Transverse colon (tissue), 4 donors: ENCODE data around the gene LRBA. TPM values are rescaled to one million over a fixed set of nuclear protein-coding genes. Genes with fewer than 3 reads are reported as not detected.

Experiments
- DNase-seq: peaks from one replicate; pipeline ENCODE4 v3.0.0-alpha.2; 2019
- H3K27ac ChIP-seq, 4 donors: fragments of 200-600 bp; sonication (generic); 2 replicates each; pipeline ENCODE4 v1.5.1; 2016 to 2018; ENCODE audit warnings: inconsistent platforms in 4 of 4
- H3K27me3 ChIP-seq: fragments of 200-600 bp; sonication (generic); 2 replicates; pipeline ENCODE4 v1.5.1; 2017; ENCODE audit warnings: inconsistent platforms
- H3K36me3 ChIP-seq, 4 donors: fragments of 200-600 bp; sonication (generic); 2 replicates each; pipeline ENCODE4 v1.5.1; 2017 to 2019; ENCODE audit warnings: inconsistent platforms in 4 of 4
- H3K4me1 ChIP-seq, 4 donors: fragments of 200-600 bp; sonication (generic); 2 replicates each; pipeline ENCODE4 v1.5.1; 2017 to 2020; ENCODE audit warnings: inconsistent platforms in 4 of 4
- H3K4me3 ChIP-seq, 4 donors: fragments of 200-600 bp; sonication (generic); 1 replicate in 1 of 4; 2 replicates in 3 of 4; pipeline versions ENCODE4 v1.5.1 to v1.6.1; 2017 to 2019; ENCODE audit warnings: inconsistent platforms in 4 of 4
- H3K9me3 ChIP-seq, 2 donors: fragments of 200-600 bp; sonication (generic); 2 replicates each; pipeline ENCODE4 v1.5.1; 2017 to 2019; ENCODE audit warnings: inconsistent platforms in 2 of 2
- CTCF ChIP-seq, 5 experiments: fragments of 200-600 bp in 3 of 5; fragments of 450-650 bp in 2 of 5; sonication (generic) in 3 of 5; IDR thresholded peaks; 1 replicate in 2 of 5; 2 replicates in 3 of 5; pipeline ENCODE4 v1.5.1; 2016 to 2017; ENCODE audit warnings: antibody characterized with exemption in 5 of 5, inconsistent platforms in 3 of 5, mild to moderate bottlenecking in 2 of 5, moderate library complexity in 1 of 5
- EP300 ChIP-seq: sonication (generic); formaldehyde crosslinking; IDR thresholded peaks from one replicate; pipeline ENCODE4 v1.6.1; 2017; ENCODE audit warnings: antibody characterized with exemption, low read depth
- POLR2A ChIP-seq: fragments of 450-650 bp; IDR thresholded peaks from one replicate; pipeline ENCODE4 v1.6.1; 2016; ENCODE audit warnings: antibody characterized with exemption, mild to moderate bottlenecking, moderate library complexity
- POLR2AphosphoS5 ChIP-seq, 3 donors: sonication (generic); formaldehyde crosslinking; IDR thresholded peaks; one replicate each; pipeline ENCODE4 v1.6.1; 2016; ENCODE audit warnings: antibody characterized with exemption in 3 of 3
- WGBS, 2 donors: methylation state at CpG; one replicate each; pipeline ENCODE4 v1.1.5; 2018; ENCODE audit warnings: low coverage in 1 of 2; 5-methylcytosine and 5-hydroxymethylcytosine counted together
- in situ Hi-C, 4 donors: fragments of 200-750 bp; cut with MboI; loops; one replicate each; pipeline versions ENCODE4 v1.15.0 to v1.15.1; 2017; ENCODE audit warnings: low sequenced_read_pairs in 3 of 4, low pct_ligation_motif_present in 1 of 4, low pct_unique_long_range_greater_than_20kb in 1 of 4
- intact Hi-C: fragments of 100-400 bp; cut with DNase I; formaldehyde crosslinking; loops from one replicate; pipeline ENCODE4 v1.15.1; 2023; ENCODE audit warnings: low total_unique reads
- total RNA-seq, 4 donors: library from RNA; depleted of rRNA; stranded (reverse); fragments of >200 nt; gene quantifications; one replicate each; pipeline ENCODE4 v1.1.0, GENCODE V29; 2016

The LRBA gene
- total RNA-seq, 4 donors from 2014 or later, result 82.7 to 125 (median 112) TPM

- TF ChIP-seq CTCF (IDR thresholded peaks at IDR 0.05) (no peak), POLR2AphosphoS5 (IDR thresholded peaks at IDR 0.05) (no peak), EP300 (no peak), POLR2A (no peak)
- H3K27me3 ChIP-seq, result no peaks in the 10 kb centered on the region
- no peak overlapping the region for H3K27ac ChIP-seq
- H3K4me3 ChIP-seq, result no peak overlapping the region
- H3K36me3 ChIP-seq, result no peaks in the 10 kb centered on the region
- in situ Hi-C loops (no loop called here), intact Hi-C loops (no loop called here)
- H3K4me1 ChIP-seq, result no peaks in the 10 kb centered on the region
- no peak for DNase-seq
- 78% methylated on average over 1 of the region's 1 CpG; no CpG with 5 or more reads in 1 of the 2 donors for WGBS, 2 donors
- H3K9me3 ChIP-seq, result no peaks in the 10 kb centered on the region
These were observed 567.7 kb downstream of the LRBA start for GRCh38 chr4:150447356-150447755.

GRCh38 chr4:150439451-150439933, 575.6 kb downstream of the LRBA start:
- Histone ChIP-seq H3K4me1 (no peaks in the 10 kb centered on the region), H3K9me3 (no peaks in the 10 kb centered on the region), H3K27ac (no peak overlapping the region), H3K36me3 (peaks cover 0 to 10% (median 4%) of the 10 kb centered on the region in 4 donors), H3K27me3 (no peaks in the 10 kb centered on the region), H3K4me3 (no peak overlapping the region)
- TF ChIP-seq POLR2AphosphoS5 (IDR thresholded peaks at IDR 0.05) (no peak), EP300 (no peak), CTCF (IDR thresholded peaks at IDR 0.05) (no peak)
- no peak for DNase-seq
- in situ Hi-C loops, result no loop called here
- WGBS, 2 donors, result 45 to 76% methylated on average over 1 to 3 of the region's 3 CpGs
- intact Hi-C loops, result no loop called here

- WGBS, 2 donors, result 77 to 85% methylated on average over 2 of the region's 2 CpGs
- intact Hi-C loops, result no loop called here
- H3K4me1 ChIP-seq, result no peaks in the 10 kb centered on the region
- H3K27me3 ChIP-seq, result no peaks in the 10 kb centered on the region
- no peak overlapping the region for H3K27ac ChIP-seq
- peaks cover 0 to 11% (median 4%) of the 10 kb centered on the region in 4 donors for H3K36me3 ChIP-seq
- TF ChIP-seq EP300, result no peak
- TF ChIP-seq POLR2AphosphoS5 (IDR thresholded peaks at IDR 0.05), result no peak
- TF ChIP-seq CTCF (IDR thresholded peaks at IDR 0.05), result no peak
- no peak for TF ChIP-seq POLR2A
- no peaks in the 10 kb centered on the region for H3K9me3 ChIP-seq
- no peak overlapping the region for H3K4me3 ChIP-seq
- in situ Hi-C loops, result no loop called here
- DNase-seq, result no peak
These were observed 578.3 kb downstream of the LRBA start for GRCh38 chr4:150436598-150437370.

- intact Hi-C loops, result no loop called here
- Histone ChIP-seq H3K4me1 (no peaks in the 10 kb centered on the region), H3K4me3 (no peak overlapping the region), H3K27me3 (no peaks in the 10 kb centered on the region), H3K36me3 (peaks cover 0 to 11% (median 4%) of the 10 kb centered on the region in 4 donors), H3K27ac (no peak overlapping the region), H3K9me3 (no peaks in the 10 kb centered on the region)
- TF ChIP-seq EP300 (no peak), POLR2A (no peak), POLR2AphosphoS5 (IDR thresholded peaks at IDR 0.05) (no peak), CTCF (IDR thresholded peaks at IDR 0.05) (no peak)
- no peak for DNase-seq
- in situ Hi-C loops, result no loop called here
These were observed 583.9 kb downstream of the LRBA start for GRCh38 chr4:150431221-150431620.
